Erythroblast (primary cell): ENCODE data around the gene CRYBG1.
"Not testable (repeated sequence)": the region's sequence is repeated elsewhere in the genome, so short reads cannot be mapped to it uniquely, and the experiment has no call there.

ENCODE experiments used
- DNase-seq, 2 experiments: peaks; one replicate each; lab custom pipeline; 2025; lab: John Stamatoyannopoulos, UW
- GATA1 ChIP-seq: IDR thresholded peaks from 2 replicates; pipeline ENCODE4 v1.6.1; 2011; ENCODE audit warnings: low read depth, mild to moderate bottlenecking, control low read depth, low read length, moderate library complexity
- POLR2A ChIP-seq: IDR thresholded peaks from 2 replicates; pipeline ENCODE4 v1.6.1; 2011; ENCODE audit warnings: mild to moderate bottlenecking, low read length

Gene CRYBG1

GRCh38 chr6:106546691-106547414 lies 186.3 kb downstream of the CRYBG1 start:
- DNase-seq, result no peak
- TF ChIP-seq POLR2A (no peak), GATA1 (no peak)

- TF ChIP-seq GATA1 (no peak), POLR2A (no peak)
- DNase-seq, result no peak
These were observed 187.3 kb downstream of the CRYBG1 start for GRCh38 chr6:106547601-106548453.

GRCh38 chr6:106548926-106549455 lies 188.5 kb downstream of the CRYBG1 start:
- not testable (repeated sequence) for DNase-seq

- DNase-seq, result no peak
- no peak for TF ChIP-seq GATA1
These were observed 189.0 kb downstream of the CRYBG1 start for GRCh38 chr6:106549521-106549920.

- TF ChIP-seq GATA1, result no peak
- no peak for TF ChIP-seq POLR2A
- DNase-seq, result no peak
These were observed 190.6 kb downstream of the CRYBG1 start for GRCh38 chr6:106551155-106551554.

- no peak for DNase-seq
- TF ChIP-seq GATA1 (no peak), POLR2A (no peak)
These were observed 192.9 kb downstream of the CRYBG1 start for GRCh38 chr6:106553440-106553839.

- DNase-seq, result no peak
- TF ChIP-seq POLR2A, result no peak
- TF ChIP-seq GATA1, result no peak
These were observed 195.2 kb downstream of the CRYBG1 start for GRCh38 chr6:106555767-106556166.

- peak; percentile 15 to 18 for DNase-seq
These were observed 195.9 kb downstream of the CRYBG1 start for GRCh38 chr6:106556368-106556960.

GRCh38 chr6:106557837-106558236 lies 197.3 kb downstream of the CRYBG1 start:
- DNase-seq, result no peak
- no peak for TF ChIP-seq POLR2A
- no peak for TF ChIP-seq GATA1

More at GRCh38 chr6:106556368-106556960, 195.9 kb downstream of the CRYBG1 start:
- TF ChIP-seq GATA1, result no peak

- TF ChIP-seq GATA1, result no peak
- no peak for TF ChIP-seq POLR2A
- no peak for DNase-seq
These were observed 197.8 kb downstream of the CRYBG1 start for GRCh38 chr6:106558364-106558763.

- not testable (repeated sequence) for DNase-seq
These were observed 199.1 kb downstream of the CRYBG1 start for GRCh38 chr6:106559659-106560058.

GRCh38 chr6:106560996-106561685 lies 200.6 kb downstream of the CRYBG1 start:
- TF ChIP-seq GATA1, result no peak
- DNase-seq, result no peak

GRCh38 chr6:106561686-106562405 lies 201.3 kb downstream of the CRYBG1 start:
- DNase-seq, result no peak
- TF ChIP-seq GATA1 (no peak), POLR2A (no peak)
